SU-DHL-6 (cell line): ENCODE data around the gene ZC3H14.

Experiments used
- H2AFZ ChIP-seq: fragments of 200-600 bp; sonication (generic); 2 replicates; pipeline ENCODE4 v1.6.1; 2014; ENCODE audit warnings: low read depth, mild to moderate bottlenecking, moderate library complexity, mixed read lengths, antibody characterized with exemption, low read length; ENCODE audit not compliant: severe bottlenecking
- H3F3A ChIP-seq: fragments of 200-600 bp; shearing (Covaris generic); 2 replicates; pipeline ENCODE4 v1.6.0; 2016; ENCODE audit warnings: antibody characterized with exemption, mild to moderate bottlenecking; ENCODE audit not compliant: insufficient read depth
- H3K27ac ChIP-seq: fragments of 200-600 bp; sonication (generic); 2 replicates; pipeline ENCODE4 v1.5.1; 2016; ENCODE audit warnings: low read depth, mild to moderate bottlenecking, low read length, moderate library complexity, mixed read lengths
- H3K27me3 ChIP-seq: fragments of 200-600 bp; sonication (generic), shearing (Covaris generic); 2 replicates; pipeline ENCODE4 v1.6.0; 2014; ENCODE audit warnings: mild to moderate bottlenecking, low read length
- H3K36me3 ChIP-seq: fragments of 200-600 bp; sonication (generic); 2 replicates; pipeline ENCODE4 v1.6.1; 2014; ENCODE audit warnings: mild to moderate bottlenecking, low read length, mixed read lengths
- H3K4me2 ChIP-seq: fragments of 300-600, 200-600 bp; shearing (Covaris generic), sonication (generic); 2 replicates; pipeline ENCODE4 v1.6.0; 2014; ENCODE audit warnings: low read length, low read depth, mild to moderate bottlenecking; ENCODE audit not compliant: poor library complexity, severe bottlenecking
- H3K4me3 ChIP-seq: fragments of 200-600 bp; sonication (generic); 2 replicates; pipeline ENCODE4 v1.5.1; 2014; ENCODE audit warnings: antibody characterized with exemption, low read length, mild to moderate bottlenecking, mixed read lengths; ENCODE audit not compliant: insufficient read depth, poor library complexity, severe bottlenecking
- H3K79me2 ChIP-seq: fragments of 200-600 bp; sonication (generic); 2 replicates; pipeline ENCODE4 v1.6.1; 2014; ENCODE audit warnings: mild to moderate bottlenecking, low read length, moderate library complexity; ENCODE audit not compliant: insufficient read depth
- H3K9ac ChIP-seq: fragments of 200-600 bp; sonication (generic); 2 replicates; pipeline ENCODE4 v1.7.0; 2014; ENCODE audit warnings: mild to moderate bottlenecking, low read length
- H3K9me2 ChIP-seq: fragments of 200-600 bp; sonication (generic); replicated peaks from 2 replicates; pipeline ENCODE4 v1.6.1; 2014; ENCODE audit warnings: low read length; ENCODE audit not compliant: insufficient read depth
- H3K9me3 ChIP-seq: fragments of 200-600 bp; sonication (generic); 2 replicates; pipeline ENCODE4 v1.6.1; 2014; ENCODE audit warnings: low read length, mixed read lengths; ENCODE audit not compliant: insufficient read depth
- H4K20me1 ChIP-seq: fragments of 200-600 bp; sonication (generic); 2 replicates; pipeline ENCODE4 v1.6.1; 2014; ENCODE audit warnings: low read depth, mild to moderate bottlenecking, antibody characterized with exemption, low read length, moderate library complexity, mixed read lengths
- EZH2phosphoT487 ChIP-seq: fragments of 200-600 bp; sonication (generic), shearing (Covaris generic); conservative IDR thresholded peaks from 2 replicates; pipeline ENCODE4 v1.6.1; 2018; ENCODE audit warnings: mild to moderate bottlenecking, antibody characterized with exemption, low read length, moderate library complexity, mixed read lengths
- TF ChIP-seq, protein P1 (sequence below): fragments of 200-600 bp; sonication (generic); IDR thresholded peaks from one replicate; pipeline ENCODE4 v1.5.1; 2017; ENCODE audit warnings: antibody characterized with exemption, mild to moderate bottlenecking, low read length, moderate library complexity; ENCODE audit not compliant: insufficient read depth, poor library complexity, severe bottlenecking

Gene ZC3H14

DNA sequence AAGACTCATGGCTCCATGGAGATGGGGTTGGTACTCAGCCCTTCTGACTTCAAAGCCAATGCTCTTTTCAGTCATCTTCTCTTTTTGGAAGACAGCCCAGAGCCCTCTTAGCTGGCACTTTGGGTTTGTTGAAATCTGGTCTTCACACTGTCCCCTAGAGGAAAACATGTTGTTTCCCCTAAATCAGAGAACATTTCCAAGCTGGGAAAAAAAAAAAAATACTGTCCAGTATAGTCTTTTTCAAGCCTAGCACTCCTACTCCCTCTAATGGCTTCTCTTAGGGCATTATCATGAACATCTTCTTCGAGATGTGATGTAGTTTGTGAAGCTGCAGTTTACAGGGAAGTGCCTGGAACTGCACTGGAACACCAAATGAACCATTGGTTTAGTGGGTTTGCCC is 3.0 kb upstream of the ZC3H14 start:
- no peak for TF ChIP-seq EZH2phosphoT487
- no peaks in the 10 kb centered on the region for H3K36me3 ChIP-seq
- no peak overlapping the region for H3K9ac ChIP-seq
- 0 out of 2 replicates have a peak, but pooled peaks cover 4% of the 10 kb centered on the region for H3F3A ChIP-seq
- H3K79me2 ChIP-seq = peaks cover 17% of the 10 kb centered on the region; the same call in 1 of the 2 replicates
- no peaks in the 10 kb centered on the region for H3K9me3 ChIP-seq
- no peak overlapping the region for H3K4me2 ChIP-seq
- no peaks in the 10 kb centered on the region for H3K9me2 ChIP-seq
- no peaks in the 10 kb centered on the region for H3K27me3 ChIP-seq
- H2AFZ ChIP-seq = no peak overlapping the region
- no peaks in the 10 kb centered on the region for H4K20me1 ChIP-seq
- H3K27ac ChIP-seq = no peak overlapping the region
- H3K4me3 ChIP-seq = no peak overlapping the region

DNA sequence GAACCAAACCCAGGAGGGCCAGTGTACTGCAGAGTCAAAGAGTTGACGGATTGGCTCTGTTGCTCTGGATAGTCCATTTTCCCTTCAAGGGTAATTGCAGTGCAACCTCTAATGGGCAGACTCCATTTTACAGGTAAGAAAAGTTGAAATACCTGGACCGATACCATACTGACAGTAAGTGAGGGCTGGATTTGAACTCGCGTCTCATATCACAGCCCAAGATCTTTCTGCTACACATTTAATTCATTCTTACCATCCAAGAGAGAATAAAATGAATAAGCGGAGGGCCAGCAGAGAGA is 356 bp upstream of the ZC3H14 start:
- H3K79me2 ChIP-seq = peaks cover 23% of the 10 kb centered on the region; the same call in 1 of the 2 replicates
- TF ChIP-seq, protein P1, sequence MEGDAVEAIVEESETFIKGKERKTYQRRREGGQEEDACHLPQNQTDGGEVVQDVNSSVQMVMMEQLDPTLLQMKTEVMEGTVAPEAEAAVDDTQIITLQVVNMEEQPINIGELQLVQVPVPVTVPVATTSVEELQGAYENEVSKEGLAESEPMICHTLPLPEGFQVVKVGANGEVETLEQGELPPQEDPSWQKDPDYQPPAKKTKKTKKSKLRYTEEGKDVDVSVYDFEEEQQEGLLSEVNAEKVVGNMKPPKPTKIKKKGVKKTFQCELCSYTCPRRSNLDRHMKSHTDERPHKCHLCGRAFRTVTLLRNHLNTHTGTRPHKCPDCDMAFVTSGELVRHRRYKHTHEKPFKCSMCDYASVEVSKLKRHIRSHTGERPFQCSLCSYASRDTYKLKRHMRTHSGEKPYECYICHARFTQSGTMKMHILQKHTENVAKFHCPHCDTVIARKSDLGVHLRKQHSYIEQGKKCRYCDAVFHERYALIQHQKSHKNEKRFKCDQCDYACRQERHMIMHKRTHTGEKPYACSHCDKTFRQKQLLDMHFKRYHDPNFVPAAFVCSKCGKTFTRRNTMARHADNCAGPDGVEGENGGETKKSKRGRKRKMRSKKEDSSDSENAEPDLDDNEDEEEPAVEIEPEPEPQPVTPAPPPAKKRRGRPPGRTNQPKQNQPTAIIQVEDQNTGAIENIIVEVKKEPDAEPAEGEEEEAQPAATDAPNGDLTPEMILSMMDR = no peak
- no peak for TF ChIP-seq EZH2phosphoT487
- H3K36me3 ChIP-seq = peaks cover 2% of the 10 kb centered on the region
- H3K9me3 ChIP-seq = no peaks in the 10 kb centered on the region
- H3K9me2 ChIP-seq = no peaks in the 10 kb centered on the region
- peak overlapping the region; percentile 73 for H3K4me2 ChIP-seq
- H3K4me3 ChIP-seq = peak overlapping the region; percentile 96
- no peak overlapping the region for H3K27ac ChIP-seq
- peak overlapping the region; percentile 96 for H2AFZ ChIP-seq
- 0 out of 2 replicates have a peak, but pooled peaks cover 4% of the 10 kb centered on the region for H3F3A ChIP-seq
- peak overlapping the region; percentile 96 for H3K9ac ChIP-seq
- no peaks in the 10 kb centered on the region for H3K27me3 ChIP-seq
- no peaks in the 10 kb centered on the region for H4K20me1 ChIP-seq

DNA sequence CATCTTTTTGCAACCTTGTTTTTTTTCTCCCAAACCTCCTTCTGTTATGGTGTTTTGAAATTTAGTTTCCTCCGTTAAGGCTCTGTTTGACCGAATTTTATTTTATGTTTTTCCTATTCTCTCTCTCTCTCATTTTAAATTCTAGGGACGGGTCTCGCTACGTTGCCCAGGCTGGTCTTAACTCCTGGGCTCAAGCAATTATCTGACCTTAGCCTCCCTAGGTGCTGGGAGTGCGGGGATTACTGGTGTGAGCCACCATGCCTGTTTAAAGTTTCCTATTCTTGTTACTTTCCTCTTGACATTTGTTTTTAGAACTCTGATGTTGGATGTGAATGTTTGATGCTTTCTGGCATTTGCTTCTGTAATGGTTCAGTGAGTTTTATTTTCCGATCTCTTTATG is 1.0 kb downstream of the ZC3H14 start:
- Histone ChIP-seq H3F3A (0 out of 2 replicates have a peak, but pooled peaks cover 4% of the 10 kb centered on the region), H3K27ac (no peak overlapping the region), H3K79me2 (peaks cover 23% of the 10 kb centered on the region; the same call in 1 of the 2 replicates), H3K9me2 (no peaks in the 10 kb centered on the region), H3K9me3 (no peaks in the 10 kb centered on the region), H4K20me1 (no peaks in the 10 kb centered on the region), H3K4me2 (peak overlapping the region; percentile 73), H3K36me3 (peaks cover 13% of the 10 kb centered on the region), H3K27me3 (no peaks in the 10 kb centered on the region), H2AFZ (peak overlapping the region; percentile 96), H3K4me3 (peak overlapping the region; percentile 96), H3K9ac (peak overlapping the region; percentile 96)
- no peak for TF ChIP-seq EZH2phosphoT487
- TF ChIP-seq, protein P1 = no peak

DNA sequence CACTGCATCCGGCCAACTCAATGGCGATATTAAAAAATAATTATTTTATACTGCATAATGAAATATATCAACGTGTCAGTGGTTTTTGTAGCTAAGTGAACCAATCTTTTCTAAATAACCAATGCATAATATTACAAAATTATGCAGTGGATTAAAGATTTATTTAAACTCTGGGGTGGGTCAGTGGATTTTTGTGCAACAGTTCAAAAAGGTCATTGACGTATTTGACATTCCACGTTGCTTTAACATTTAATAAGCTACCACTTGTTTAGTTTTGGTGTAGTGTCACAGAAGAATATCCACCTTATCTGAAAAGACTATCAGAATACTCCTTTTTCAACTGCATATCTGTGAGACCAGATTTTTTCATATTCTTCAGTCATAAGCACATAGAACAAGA is 2.6 kb downstream of the ZC3H14 start:
- Histone ChIP-seq H3K27ac (no peak overlapping the region), H3K36me3 (peaks cover 13% of the 10 kb centered on the region), H3K9me2 (no peaks in the 10 kb centered on the region), H3K4me3 (no peak overlapping the region), H3K79me2 (peaks cover 23% of the 10 kb centered on the region; the same call in 1 of the 2 replicates), H3K4me2 (no peak overlapping the region), H3K9ac (no peak overlapping the region), H2AFZ (no peak overlapping the region), H3F3A (0 out of 2 replicates have a peak, but pooled peaks cover 4% of the 10 kb centered on the region), H3K9me3 (no peaks in the 10 kb centered on the region), H4K20me1 (no peaks in the 10 kb centered on the region), H3K27me3 (no peaks in the 10 kb centered on the region)
- TF ChIP-seq, protein P1 = no peak
- TF ChIP-seq EZH2phosphoT487 = no peak
